Fibroblast of mammary gland (primary cell): Measurements from ENCODE around the gene ABCA1.

ENCODE experiments used
- DNase-seq: peaks from one replicate; pipeline ENCODE4 v3.0.0-alpha.2; 2010; ENCODE audit warnings: low read depth
- H3K4me3 ChIP-seq: 2 replicates; pipeline ENCODE4 v1.5.1; 2011; ENCODE audit warnings: low read depth, mild to moderate bottlenecking, low read length, moderate library complexity; ENCODE audit not compliant: control insufficient read depth
- TF ChIP-seq, protein P1 (sequence below): conservative IDR thresholded peaks from 2 replicates; pipeline ENCODE4 v1.5.1; 2011; ENCODE audit warnings: low read depth, low read length, inconsistent platforms; ENCODE audit not compliant: control insufficient read depth, insufficient read depth

The ABCA1 gene

DNA sequence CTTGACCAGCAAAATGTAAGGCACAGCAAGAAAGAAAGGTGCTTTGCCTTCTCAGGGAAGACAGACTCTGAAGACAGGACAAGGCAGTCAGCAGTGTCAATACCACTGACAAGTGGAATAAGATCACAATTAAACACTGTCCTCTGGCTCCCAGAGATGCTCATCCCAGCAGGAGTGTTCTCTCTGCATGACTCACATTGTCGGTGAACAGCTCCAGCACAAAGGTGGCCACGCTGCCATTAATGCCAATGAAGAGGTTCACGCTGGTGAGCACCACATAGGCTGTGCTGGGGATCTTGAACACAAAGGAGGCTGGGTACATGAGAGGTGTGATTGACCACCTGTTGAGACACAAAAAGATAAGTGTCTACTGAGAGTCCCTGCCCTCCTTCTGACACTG lies 132.1 kb downstream of the ABCA1 start:
- TF ChIP-seq, protein P1, sequence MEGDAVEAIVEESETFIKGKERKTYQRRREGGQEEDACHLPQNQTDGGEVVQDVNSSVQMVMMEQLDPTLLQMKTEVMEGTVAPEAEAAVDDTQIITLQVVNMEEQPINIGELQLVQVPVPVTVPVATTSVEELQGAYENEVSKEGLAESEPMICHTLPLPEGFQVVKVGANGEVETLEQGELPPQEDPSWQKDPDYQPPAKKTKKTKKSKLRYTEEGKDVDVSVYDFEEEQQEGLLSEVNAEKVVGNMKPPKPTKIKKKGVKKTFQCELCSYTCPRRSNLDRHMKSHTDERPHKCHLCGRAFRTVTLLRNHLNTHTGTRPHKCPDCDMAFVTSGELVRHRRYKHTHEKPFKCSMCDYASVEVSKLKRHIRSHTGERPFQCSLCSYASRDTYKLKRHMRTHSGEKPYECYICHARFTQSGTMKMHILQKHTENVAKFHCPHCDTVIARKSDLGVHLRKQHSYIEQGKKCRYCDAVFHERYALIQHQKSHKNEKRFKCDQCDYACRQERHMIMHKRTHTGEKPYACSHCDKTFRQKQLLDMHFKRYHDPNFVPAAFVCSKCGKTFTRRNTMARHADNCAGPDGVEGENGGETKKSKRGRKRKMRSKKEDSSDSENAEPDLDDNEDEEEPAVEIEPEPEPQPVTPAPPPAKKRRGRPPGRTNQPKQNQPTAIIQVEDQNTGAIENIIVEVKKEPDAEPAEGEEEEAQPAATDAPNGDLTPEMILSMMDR, result no peak

DNA sequence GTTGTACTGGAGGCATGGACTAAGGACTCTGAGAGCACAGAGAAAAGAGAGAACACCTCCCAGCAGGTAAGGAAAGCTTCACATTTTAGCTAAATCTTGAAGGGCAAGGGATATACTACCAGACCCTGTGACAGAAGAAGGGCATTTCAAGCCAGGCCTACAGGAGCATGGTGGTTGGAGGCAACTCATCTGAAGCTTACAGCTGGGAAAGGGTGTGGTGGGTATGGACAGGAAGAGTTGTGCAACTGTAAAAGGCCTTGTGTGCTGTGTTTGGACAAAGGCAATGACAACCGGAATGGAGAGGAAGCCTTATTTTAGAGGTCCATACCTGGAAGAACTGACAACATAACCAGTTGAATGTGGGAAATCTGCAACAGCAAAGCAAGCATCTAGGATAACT lies 132.9 kb downstream of the ABCA1 start:
- H3K4me3 ChIP-seq, result no peak overlapping the region
- TF ChIP-seq, protein P1, result no peak
- no peak for DNase-seq

More for the DNA sequence above, 132.1 kb downstream of the ABCA1 start:
- no peak for DNase-seq
- H3K4me3 ChIP-seq, result no peak overlapping the region

DNA sequence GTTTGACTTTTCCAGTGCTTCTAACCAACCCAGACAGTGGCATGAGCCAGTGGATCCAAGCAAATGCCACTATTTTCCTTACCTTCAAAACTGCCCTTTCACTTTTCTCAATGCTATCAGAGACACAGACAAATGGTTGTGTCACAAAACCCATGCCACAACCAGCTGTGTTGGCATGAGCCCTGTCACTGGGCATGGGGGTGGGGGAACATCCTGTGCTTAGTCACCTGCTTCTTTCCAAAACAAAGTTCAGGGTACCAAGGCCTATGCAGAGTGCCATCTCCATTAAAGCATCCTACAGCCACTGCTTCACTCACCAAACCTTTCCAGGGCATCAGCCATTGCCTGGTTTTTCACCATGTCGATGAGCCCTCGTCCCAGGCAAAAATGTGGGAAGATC lies 133.9 kb downstream of the ABCA1 start:
- no peak overlapping the region for H3K4me3 ChIP-seq
- DNase-seq, result no peak
- TF ChIP-seq, protein P1, result no peak

DNA sequence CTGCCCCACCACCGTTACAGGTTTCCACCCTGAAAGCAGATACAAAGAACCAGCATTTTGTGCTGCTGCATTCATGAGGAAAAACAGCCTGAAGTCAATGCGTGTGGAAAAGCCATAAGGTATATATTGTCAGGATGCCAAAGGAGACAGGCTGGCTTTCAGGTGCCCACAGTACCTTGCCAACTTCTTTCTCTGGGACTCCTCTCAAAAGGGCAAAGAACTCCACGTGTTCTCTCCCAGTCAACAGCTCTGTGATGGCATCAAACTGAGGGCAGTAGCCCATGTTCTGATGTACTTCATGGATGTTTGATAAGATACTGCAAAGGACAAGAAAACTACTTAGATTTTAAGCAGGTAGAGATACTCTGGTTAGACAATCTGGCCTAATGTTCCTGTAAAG lies 139.7 kb downstream of the ABCA1 start:
- H3K4me3 ChIP-seq, result no peak overlapping the region
- TF ChIP-seq, protein P1, result no peak
- no peak for DNase-seq

DNA sequence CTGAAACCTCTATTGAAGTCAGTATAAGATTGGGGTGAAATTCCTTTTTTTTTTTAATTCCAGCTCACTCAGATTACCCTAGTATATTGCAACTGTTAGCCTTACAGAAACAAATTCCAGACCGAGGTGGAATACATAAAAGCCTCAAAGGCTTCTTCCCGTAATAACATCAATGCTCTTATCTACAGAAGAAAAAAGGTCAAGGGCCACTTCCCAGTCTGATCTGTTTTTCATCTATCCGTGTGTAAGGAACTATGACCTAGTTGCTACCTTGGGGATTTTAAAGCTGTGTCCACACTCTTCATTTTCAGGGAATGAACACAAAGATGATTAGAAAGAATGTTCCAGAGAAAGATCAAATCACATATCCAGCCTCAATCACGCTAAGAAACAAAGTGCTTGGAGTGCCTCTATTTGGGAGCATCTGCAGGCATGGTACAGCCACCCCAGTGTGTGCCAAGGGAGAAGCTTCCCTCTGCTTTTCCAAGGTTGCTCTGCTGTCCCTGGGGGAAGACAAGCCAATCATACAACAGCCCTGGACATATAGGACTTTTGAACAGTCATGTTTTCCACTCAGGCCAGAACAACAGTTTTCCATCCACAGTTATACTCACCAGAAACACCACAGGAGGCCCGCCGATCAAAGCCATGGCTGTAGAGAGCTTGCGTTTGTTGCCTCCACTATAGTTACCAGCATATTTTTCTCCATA lies 140.5 kb downstream of the ABCA1 start:
- no peak for DNase-seq
- TF ChIP-seq, protein P1, result no peak
- H3K4me3 ChIP-seq, result no peak overlapping the region

DNA sequence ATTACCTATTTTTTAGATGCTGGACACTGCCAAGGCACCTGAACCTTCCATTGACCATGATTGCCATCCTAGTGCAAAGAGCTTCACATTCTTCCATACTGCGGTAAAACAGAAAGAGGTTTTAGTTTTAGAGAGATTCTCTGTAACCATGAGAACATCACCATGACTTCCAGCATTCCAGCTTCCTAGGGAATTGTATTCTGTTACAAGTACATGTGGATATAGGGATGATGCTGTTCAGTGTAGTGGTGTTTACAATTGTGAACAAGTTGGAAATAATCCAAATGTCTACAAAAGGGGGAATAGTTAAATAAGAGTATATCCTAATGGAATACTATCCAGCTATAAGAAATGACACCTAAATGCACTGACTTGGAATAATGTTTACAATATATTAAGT lies 141.7 kb downstream of the ABCA1 start:
- TF ChIP-seq, protein P1, result no peak
- H3K4me3 ChIP-seq, result no peak overlapping the region
- DNase-seq, result no peak

DNA sequence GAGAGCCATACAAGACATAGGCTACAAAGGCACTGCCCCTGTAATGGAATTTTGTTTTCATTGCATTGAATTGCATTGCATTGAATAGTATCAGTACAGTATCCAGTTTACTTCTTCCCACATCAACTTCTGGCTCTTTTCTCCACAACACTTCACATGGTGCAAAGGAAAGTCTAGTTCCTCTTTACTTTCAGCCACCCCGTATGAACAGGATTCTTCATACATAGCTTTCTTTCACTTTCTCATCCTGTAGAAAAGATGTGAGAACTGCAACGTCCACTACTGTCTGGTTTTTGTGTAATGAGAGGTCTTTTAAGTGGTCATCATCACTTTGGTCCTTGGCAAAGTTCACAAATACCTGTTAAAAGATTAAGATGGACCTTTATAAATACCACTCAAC lies 143.9 kb downstream of the ABCA1 start:
- H3K4me3 ChIP-seq, result no peak overlapping the region
- TF ChIP-seq, protein P1, result no peak
- no peak for DNase-seq
